HepG2 (cell line): ENCODE results near the gene CBX2. TPM values are rescaled to one million over a fixed set of nuclear protein-coding genes. Genes with fewer than 3 reads are reported as not detected.
A peak's percentile ranks its signal among the peaks of the same experiment; 100 is the strongest.

Experiments used
- BHLHE40 ChIP-seq: IDR thresholded peaks from 2 replicates; pipeline ENCODE4 v1.6.1; 2011; ENCODE audit warnings: low read length, improper control_type of control experiment
- CAMTA2 ChIP-seq: sonication (generic); formaldehyde crosslinking; IDR thresholded peaks from 2 replicates; pipeline ENCODE4 v1.4.0; 2020; ENCODE audit warnings: mild to moderate bottlenecking, missing genetic modification reagents, borderline replicate concordance
- GABPA ChIP-seq, 2 experiments: IDR thresholded peaks; 2 replicates each; pipeline ENCODE4 v1.6.1; 2011 to 2016; ENCODE audit warnings: low read depth in 2 of 2, low read length in 1 of 2, missing biosample characterization in 1 of 2, missing genetic modification characterization in 1 of 2
- IKZF5 ChIP-seq: IDR thresholded peaks from 2 replicates; pipeline ENCODE4 v1.6.1; 2018; ENCODE audit warnings: missing genetic modification reagents, mild to moderate bottlenecking, missing compliant biosample characterization
- PHB2 ChIP-seq: fragments of 450-650 bp; IDR thresholded peaks from 2 replicates; pipeline ENCODE4 v1.6.1; 2018; ENCODE audit not compliant: partially characterized antibody
- PRPF4 ChIP-seq: fragments of 200-400 bp; formaldehyde crosslinking; IDR thresholded peaks from 2 replicates; pipeline ENCODE4 v1.6.1; 2016; ENCODE audit warnings: low read length, low read depth; ENCODE audit not compliant: poor library complexity, severe bottlenecking
- TRIM22 ChIP-seq: fragments of 450-650 bp; IDR thresholded peaks from 2 replicates; pipeline ENCODE4 v1.6.1; 2017
- ZNF335 ChIP-seq: sonication (generic); formaldehyde crosslinking; IDR thresholded peaks from 2 replicates; pipeline ENCODE4 v1.4.0; 2020; ENCODE audit warnings: missing genetic modification reagents
- polyA plus RNA-seq, 8 experiments: library from polyadenylated mRNA; depleted of rRNA in 3 of 8; stranded (reverse) in 7 of 8; unstranded in 1 of 8; fragments of >200 nt; fragmentation: Illumina TruSeq in 4 of 8; extraction: Trizol in 4 of 8; gene quantifications; 2 replicates each; pipeline versions ENCODE4 v1.2.1 to v1.2.3, GENCODE V29; 2011 to 2016; ENCODE audit warnings: low read depth in 4 of 8, missing spikeins in 1 of 8, mixed read lengths in 1 of 8; ENCODE audit not compliant: insufficient read depth in 1 of 8
- total RNA-seq, 5 experiments: library from RNA; depleted of rRNA; stranded (reverse); fragments of >200 nt; fragmentation: Illumina TruSeq; extraction: Trizol; gene quantifications; 2 replicates each; pipeline ENCODE4 v1.2.3, GENCODE V29; 2016; ENCODE audit warnings: low read depth in 1 of 5
- TF ChIP-seq, protein P1 (sequence below), 2 experiments: fragments of 450-650 bp in 1 of 2; sonication (generic) in 1 of 2; formaldehyde crosslinking in 1 of 2; IDR thresholded peaks; 2 replicates each; pipeline versions ENCODE4 v1.6.1 to v1.8.0; 2016 to 2022; ENCODE audit warnings: antibody characterized with exemption in 1 of 2, mild to moderate bottlenecking in 1 of 2, missing genetic modification reagents in 1 of 2
- TF ChIP-seq, protein P2 (sequence below): sonication (generic); formaldehyde crosslinking; IDR thresholded peaks from 2 replicates; pipeline ENCODE4 v1.4.0; 2020; ENCODE audit warnings: missing genetic modification reagents
- TF ChIP-seq, protein P3 (sequence below): sonication (generic); formaldehyde crosslinking; IDR thresholded peaks from 2 replicates; pipeline ENCODE4 v1.4.0; 2020; ENCODE audit warnings: missing genetic modification reagents, mild to moderate bottlenecking, borderline replicate concordance

CBX2 gene
- total and polyA plus RNA-seq, 2 of the 13 experiments (the other 11 are each of a cell fraction or from before 2014, with no cell fraction given), result 14.5 to 31.1 TPM

DNA sequence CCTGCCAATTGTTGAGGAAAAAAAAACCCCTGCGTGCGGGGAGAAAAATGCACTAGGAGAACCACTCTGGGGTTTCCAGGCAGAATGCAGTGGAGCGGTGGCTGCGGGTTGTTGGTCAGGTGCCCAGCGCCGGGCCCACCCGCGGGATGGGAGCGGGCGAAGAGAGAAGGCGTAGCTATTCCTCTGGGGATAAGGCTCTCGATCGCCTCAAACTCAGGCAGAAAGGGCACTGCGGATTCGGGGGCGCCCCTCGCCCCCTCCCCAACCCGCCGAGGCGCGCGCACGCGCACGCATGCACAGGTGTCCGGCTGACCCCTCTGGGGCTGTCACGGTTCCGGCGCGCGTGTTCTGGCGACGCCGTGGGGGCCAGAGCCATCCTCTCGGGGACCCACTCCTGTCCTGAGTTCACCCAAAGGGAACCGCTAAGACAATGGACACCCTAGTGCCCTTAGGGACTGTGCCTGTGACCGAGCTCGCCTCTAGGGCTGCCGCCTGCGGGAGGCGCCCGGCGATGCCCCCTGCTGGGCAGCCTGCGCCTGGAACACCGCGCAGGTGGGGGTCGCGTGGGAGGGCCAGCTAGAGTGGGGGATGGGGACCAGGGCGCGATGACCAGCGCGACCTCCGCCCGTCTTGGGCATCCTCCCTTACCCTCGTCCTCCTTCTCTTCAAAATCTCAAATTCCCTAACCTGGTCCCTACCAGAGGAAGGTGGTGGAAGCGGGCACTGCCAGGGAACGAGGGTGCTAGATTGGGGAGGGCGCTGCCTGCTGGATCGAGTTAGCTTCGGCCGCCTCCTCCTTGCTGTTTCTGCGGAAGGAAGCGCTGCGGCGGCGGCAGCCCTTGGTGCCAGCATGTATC, 33.3 kb downstream of the CBX2 start (continued):
- TF ChIP-seq, protein P1, sequence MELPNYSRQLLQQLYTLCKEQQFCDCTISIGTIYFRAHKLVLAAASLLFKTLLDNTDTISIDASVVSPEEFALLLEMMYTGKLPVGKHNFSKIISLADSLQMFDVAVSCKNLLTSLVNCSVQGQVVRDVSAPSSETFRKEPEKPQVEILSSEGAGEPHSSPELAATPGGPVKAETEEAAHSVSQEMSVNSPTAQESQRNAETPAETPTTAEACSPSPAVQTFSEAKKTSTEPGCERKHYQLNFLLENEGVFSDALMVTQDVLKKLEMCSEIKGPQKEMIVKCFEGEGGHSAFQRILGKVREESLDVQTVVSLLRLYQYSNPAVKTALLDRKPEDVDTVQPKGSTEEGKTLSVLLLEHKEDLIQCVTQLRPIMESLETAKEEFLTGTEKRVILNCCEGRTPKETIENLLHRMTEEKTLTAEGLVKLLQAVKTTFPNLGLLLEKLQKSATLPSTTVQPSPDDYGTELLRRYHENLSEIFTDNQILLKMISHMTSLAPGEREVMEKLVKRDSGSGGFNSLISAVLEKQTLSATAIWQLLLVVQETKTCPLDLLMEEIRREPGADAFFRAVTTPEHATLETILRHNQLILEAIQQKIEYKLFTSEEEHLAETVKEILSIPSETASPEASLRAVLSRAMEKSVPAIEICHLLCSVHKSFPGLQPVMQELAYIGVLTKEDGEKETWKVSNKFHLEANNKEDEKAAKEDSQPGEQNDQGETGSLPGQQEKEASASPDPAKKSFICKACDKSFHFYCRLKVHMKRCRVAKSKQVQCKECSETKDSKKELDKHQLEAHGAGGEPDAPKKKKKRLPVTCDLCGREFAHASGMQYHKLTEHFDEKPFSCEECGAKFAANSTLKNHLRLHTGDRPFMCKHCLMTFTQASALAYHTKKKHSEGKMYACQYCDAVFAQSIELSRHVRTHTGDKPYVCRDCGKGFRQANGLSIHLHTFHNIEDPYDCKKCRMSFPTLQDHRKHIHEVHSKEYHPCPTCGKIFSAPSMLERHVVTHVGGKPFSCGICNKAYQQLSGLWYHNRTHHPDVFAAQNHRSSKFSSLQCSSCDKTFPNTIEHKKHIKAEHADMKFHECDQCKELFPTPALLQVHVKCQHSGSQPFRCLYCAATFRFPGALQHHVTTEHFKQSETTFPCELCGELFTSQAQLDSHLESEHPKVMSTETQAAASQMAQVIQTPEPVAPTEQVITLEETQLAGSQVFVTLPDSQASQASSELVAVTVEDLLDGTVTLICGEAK (IDR thresholded peaks at IDR 0.05), result no peak
- TF ChIP-seq, protein P1 (CRISPR knock-in tag; IDR thresholded peaks at IDR 0.05), result no peak
- TF ChIP-seq PRPF4, result peak; percentile 89
- TF ChIP-seq, protein P2, sequence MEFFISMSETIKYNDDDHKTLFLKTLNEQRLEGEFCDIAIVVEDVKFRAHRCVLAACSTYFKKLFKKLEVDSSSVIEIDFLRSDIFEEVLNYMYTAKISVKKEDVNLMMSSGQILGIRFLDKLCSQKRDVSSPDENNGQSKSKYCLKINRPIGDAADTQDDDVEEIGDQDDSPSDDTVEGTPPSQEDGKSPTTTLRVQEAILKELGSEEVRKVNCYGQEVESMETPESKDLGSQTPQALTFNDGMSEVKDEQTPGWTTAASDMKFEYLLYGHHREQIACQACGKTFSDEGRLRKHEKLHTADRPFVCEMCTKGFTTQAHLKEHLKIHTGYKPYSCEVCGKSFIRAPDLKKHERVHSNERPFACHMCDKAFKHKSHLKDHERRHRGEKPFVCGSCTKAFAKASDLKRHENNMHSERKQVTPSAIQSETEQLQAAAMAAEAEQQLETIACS (CRISPR knock-in tag), result peak; percentile 74
- TF ChIP-seq TRIM22, result no peak
- TF ChIP-seq IKZF5 (CRISPR knock-in tag), result 0 out of 2 replicates have a peak, but pooled peaks have one; percentile 59
- no peak for TF ChIP-seq PHB2
- no peak; the same call in 1 of the 2 replicates for TF ChIP-seq BHLHE40
- TF ChIP-seq GABPA (IDR thresholded peaks at IDR 0.05; ENCODE audit: low read depth, low read length), result no peak
- TF ChIP-seq GABPA (CRISPR knock-in tag; IDR thresholded peaks at IDR 0.05; ENCODE audit: low read depth), result no peak
- TF ChIP-seq, protein P3, sequence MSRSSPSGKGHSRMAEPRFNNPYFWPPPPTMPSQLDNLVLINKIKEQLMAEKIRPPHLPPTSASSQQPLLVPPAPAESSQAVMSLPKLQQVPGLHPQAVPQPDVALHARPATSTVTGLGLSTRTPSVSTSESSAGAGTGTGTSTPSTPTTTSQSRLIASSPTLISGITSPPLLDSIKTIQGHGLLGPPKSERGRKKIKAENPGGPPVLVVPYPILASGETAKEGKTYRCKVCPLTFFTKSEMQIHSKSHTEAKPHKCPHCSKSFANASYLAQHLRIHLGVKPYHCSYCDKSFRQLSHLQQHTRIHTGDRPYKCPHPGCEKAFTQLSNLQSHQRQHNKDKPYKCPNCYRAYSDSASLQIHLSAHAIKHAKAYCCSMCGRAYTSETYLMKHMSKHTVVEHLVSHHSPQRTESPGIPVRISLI, result no peak
- no peak for TF ChIP-seq ZNF335 (CRISPR knock-in tag)
- TF ChIP-seq CAMTA2 (CRISPR knock-in tag), result no peak; the same call in 1 of the 2 replicates
